Activated CD8-positive, alpha-beta memory T cell treated with anti-CD3 and anti-CD28 coated beads for 48 hours (primary cell): ENCODE data around the gene IGSF21.

Source experiments
- DNase-seq, 3 experiments: peaks; one replicate each; pipeline ENCODE4 v3.0.0-alpha.2; 2020; ENCODE audit warnings: low read depth in 2 of 3, low spot score in 2 of 3

The IGSF21 gene

DNA sequence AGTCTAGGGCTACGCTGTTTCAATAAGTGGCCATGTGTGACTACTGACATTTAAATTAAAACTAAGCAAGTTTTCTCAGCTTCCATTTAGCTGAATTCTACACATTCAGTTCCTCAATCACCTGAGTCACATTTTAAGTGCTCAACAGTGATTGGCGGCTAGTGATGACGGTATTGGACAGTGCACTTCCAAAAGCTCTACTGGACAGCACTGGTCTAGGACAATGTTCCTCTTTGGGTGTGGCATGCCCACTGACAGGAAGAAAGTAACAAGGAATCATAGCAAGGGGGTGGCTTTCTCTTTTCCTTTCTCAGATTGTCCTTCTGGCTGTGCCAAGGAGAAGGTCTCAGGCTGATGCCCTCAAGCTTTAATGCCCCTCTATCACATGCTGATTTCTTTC lies 11.7 kb downstream of the IGSF21 start:
- no peak for DNase-seq

DNA sequence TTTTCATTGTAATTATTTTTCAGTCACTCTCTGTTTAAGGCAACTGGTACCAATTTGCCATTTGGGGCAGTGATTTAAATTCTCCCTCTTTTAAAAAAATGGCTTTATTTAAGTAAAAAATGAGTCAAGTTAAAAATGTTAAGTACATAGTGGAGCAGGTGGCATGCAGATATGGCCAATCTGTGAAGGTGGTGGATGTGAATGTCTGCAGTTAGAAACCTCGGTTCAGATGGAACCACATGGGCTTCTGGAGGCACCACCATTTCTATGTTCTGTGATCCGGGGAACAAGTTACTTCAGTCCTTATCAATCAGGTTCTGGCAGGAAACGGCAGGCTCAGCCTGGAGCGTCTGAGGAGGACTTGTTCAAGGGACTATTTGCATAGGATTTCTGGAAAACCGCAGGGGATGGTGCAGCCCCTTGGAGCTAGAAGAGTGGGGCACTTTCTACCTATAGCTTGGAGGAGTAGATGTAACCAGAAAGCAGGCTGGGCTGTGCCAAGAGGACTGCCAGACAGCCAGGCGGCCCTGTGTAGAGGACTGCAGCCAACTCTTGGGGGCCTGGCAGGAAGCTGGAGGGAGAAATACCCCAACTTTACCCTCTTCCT lies 12.3 kb downstream of the IGSF21 start:
- DNase-seq: no peak

DNA sequence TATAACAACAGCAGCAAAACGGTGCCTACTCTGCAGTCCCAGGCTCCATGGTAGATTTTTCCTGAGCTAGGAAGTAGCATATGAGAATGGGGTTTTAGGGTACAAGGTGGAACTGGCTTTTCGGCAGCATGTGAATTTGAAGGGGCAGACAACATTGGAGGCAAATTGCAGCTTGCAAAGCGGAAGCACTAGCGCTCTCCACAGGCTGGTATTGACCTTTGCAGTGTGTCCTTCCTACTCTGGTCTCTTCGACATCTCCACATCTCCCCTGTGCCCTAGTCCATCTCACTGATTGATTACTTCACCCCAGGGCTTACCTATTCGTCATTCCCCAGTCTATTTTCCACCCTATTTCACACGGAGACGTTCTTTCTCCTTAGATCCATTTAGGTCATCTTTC lies 13.0 kb downstream of the IGSF21 start:
- DNase-seq: no peak

DNA sequence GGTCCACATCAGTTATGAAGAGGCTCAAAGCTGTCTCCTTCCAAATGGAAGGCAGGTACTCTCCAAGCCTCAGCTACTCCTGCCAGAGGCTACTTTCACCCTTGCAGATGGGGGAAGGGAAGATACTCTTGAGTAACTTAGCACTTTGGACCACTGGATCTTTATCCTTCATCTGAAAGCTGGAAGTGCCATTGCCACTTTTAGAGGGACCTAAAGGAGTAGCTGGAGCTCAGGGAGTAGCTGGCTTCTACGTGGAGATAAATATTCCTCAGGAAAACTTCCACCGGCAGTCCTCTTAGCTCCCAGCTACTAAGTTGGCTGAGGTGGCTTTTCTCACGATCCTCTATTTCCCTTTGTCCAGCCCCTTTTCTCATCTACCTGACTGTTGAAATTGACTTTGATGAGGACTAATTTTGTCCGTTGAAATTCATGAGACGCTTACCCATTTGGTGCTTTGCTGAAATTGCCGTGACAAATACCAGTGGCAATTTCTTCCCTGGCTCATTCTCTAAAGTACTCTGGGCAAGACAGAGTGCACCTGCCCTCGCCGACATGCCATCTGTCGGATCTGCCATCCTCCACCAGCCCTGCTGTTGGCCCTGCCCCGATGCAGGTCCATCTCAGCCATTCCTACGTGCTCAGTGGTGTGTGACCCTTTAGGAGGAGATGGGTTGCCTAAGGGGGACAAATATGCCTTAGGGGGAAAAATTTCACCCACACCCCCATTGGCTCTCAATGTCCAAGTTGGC lies 13.6 kb downstream of the IGSF21 start:
- DNase-seq: no peak

DNA sequence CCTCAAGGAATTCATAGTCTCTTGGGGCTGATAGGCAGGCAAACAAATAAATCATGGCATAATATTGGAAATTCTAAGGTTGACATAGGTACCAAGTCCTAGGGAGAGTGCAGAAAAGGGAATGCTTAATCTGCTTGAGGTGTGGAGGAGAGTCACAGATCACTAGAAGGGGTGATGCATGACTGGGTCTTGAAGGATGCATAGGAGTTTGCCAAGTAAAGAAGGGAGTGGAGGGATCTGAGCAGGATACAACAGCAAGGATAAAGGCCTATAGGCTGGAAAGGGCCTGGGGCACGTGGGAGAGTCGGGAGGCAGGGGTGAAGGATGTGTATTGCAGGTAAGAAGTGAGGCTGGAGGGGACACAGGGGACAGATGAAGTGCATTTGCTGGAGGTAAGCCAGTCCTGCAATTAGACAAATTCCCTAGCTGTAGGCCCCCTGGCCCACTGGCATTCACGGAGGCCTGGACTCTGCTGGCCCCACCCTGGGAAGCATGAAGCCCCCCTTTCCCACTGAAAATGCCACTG lies 15.9 kb downstream of the IGSF21 start:
- no peak for DNase-seq

DNA sequence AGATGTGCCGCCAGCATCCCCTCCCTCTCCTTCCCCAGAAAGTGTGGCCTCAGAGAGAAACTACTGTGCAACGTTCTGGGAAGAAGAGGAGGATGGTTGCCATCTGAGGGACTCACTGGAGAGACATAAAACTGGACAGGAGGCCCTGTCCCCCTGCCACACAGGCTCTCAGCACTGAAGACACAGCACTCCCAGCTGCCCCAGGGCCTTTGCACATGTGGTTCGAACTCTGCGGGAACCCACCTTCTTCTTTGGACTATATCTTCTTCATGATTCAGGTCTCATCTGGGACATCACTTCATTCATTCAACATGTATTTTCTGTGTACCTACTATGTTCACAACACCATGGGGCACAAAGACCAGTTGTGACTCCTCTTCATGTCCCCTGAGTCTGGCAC lies 17.4 kb downstream of the IGSF21 start:
- no peak for DNase-seq

DNA sequence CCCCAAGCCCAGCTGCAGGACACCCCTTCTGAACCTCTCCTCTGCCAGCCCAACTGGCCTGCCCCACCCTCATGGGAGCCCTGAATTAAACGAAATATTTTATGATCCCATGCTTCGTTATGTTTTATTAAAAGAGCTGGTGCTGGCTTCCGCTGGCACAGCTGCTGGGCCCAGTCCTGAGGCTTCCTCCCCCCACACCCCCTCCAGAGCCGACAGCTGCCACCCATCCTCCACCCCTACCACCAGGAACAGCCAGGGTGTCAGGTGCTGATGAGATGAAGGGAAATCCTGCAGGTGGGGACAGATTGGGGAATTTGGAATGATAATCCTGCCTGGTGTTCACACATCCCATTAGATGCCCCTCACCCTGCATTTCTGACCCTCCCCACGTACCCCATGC lies 19.0 kb downstream of the IGSF21 start:
- DNase-seq: no peak

DNA sequence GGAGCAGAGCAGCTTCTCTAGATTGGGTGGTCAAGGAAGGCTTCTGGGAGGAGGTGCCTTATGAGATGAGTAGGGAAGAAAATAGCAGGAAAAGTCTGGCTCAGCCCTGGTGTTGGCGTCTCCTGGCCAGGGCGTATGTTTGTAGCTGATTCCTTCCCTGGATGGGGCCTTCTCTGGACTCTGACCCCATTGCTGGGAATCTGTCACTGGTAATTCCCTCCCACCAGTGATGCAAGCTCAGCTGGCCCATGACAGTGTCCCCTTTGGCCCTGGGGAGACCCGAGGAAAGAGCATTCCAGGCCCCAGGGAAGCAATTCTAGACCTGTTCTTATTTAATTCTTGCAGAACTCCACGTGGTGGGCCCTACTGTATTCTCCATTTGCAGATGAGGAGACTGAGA lies 20.7 kb downstream of the IGSF21 start:
- no peak for DNase-seq

DNA sequence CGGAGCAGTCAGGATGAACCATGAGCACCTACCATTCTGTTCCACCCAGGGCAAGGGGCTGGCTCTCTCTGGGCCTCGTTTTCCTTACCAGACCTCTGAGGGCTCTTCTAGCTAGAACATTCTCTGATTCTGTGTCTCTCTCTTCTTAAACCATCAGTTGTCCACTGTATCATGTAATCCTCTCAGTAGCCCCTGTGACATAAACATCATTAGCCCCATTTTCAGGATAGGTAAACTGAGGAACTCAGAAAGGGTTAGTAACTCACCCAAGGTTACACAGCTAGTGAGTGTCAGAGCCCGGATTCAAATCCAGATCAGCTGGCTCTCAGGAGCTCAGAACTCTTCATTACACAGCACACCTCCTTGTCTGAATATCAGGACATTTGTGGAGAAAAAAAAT lies 22.8 kb downstream of the IGSF21 start:
- no peak for DNase-seq

DNA sequence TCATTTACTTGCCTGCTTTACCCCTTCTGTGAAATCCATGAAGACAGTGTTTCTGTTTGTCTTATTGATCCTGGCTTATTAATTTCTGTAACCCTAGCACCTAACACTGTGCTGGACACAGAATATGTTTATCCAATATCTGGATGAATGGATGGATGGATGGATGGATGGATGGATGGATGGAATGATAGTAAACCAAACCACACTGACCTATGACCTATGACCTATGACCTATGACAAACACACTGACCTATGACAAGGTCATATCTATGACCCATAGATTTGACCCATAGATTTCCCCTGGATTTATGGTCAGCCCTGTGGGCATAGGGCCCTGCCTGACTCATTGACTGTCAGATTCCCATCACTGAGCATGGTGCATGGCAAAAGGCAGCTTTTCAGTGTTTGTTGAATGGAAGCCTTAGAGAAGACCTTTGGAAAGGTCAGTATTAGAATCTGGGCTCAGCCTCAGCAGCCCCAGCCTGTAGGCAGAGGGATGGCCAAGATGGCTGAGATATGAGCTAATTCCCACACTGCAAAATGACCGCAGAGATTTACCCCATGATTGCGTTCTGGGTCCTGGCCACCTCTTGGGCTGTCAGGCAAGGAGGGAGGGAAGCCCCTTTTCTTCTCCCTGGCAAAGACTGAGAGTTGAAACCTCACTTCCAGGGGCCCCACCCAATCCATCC lies 24.6 kb downstream of the IGSF21 start:
- DNase-seq: no peak

DNA sequence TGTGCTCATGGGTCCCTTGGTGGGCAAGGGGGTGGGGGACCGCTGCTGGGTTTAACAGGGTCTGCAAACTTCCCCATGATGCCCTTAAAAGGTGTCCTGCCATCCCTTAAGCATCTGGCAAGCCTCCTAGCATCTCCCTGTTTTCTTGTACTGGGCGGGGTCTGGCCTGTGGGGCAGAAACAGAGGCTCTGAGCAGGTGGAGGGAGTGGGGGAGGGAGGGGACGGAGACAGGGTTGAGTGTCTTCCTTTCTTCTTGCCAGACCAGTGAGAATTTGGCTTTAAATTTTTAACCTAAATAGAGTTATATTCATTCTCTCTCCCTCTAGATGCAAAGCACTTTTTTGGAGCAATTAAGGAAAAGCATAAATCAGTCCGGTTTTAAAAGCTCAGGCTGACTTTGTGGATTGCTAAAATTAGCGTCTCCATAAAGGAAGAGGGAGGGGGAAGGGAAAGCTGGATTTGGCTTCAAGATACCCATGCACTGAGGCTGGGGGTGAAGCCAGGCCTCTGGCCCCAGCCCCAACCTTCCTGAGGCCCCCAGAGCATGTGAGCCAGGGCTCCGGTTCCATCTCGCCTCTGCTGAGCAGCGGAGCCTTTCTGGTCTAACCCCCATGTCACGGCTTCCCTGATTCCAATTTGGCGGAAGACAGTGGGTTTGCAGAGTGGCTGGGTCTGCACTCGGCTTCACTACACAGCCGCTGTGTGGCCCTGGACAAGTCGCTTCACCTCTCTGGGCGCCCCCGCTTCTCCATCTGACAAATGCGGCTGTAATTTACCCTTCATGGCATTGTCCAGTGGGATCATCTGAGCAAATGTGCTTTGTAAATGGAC lies 25.3 kb downstream of the IGSF21 start:
- DNase-seq: no peak

DNA sequence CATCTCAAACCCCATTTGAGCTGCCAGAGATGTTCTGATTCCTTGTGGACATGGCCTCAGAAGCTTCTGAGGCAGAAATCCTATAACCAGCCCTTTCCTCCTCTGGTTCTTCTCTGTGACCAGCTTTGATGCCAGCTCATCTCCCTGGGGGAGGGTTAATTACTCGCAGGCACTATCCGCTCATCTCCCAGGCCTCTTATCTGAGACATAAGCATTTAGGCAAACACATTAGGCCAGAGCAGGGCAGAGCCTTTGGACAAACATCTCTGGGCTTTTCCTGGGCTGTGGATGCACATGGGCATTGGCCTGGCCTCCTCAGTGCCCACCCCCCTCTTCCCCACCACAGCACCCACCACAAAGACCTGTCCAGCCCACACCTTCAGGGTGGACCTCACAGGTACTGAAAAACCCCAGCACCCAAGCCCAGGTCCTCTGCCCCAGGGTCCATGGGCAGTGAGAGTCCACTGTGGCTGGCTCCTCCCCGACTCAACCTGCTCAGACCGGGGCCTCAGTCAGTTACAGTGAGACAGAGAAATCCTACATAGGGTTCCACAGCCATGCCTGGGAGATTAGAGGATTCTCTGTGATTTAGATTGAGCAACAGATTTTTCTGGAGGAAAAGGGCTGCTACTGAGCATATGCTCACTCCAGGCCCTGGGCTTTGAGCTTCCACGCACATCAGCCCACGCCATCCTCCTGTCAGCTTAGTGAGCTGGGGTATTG lies 26.9 kb downstream of the IGSF21 start:
- DNase-seq: no peak

DNA sequence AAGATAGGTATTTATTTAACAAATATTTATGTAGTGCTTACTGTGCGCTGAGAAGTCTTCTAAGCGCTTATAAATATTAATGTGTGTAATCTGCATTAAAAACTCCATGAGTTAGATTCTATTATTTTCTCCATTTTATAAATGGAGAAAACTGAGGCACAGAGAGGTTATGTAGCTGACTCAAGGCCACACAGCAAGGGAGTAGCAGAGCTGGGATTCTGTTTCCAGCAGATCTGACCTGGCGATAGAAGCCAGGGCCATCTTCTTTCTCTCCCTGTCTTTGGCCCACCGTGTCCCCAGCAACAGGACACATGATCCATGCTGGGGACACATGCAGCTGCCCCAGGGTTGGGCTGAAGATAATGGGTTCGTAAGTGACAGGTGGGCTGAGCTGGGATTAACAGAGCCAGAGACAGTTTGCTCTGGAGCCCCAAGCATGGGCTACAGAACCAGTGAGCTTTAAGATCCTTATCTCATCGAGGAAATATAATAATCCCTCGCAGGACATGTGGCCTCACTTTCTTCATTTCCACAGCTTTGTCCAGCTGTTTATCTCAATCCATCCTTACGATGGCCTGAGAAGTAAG lies 30.3 kb downstream of the IGSF21 start:
- no peak for DNase-seq

DNA sequence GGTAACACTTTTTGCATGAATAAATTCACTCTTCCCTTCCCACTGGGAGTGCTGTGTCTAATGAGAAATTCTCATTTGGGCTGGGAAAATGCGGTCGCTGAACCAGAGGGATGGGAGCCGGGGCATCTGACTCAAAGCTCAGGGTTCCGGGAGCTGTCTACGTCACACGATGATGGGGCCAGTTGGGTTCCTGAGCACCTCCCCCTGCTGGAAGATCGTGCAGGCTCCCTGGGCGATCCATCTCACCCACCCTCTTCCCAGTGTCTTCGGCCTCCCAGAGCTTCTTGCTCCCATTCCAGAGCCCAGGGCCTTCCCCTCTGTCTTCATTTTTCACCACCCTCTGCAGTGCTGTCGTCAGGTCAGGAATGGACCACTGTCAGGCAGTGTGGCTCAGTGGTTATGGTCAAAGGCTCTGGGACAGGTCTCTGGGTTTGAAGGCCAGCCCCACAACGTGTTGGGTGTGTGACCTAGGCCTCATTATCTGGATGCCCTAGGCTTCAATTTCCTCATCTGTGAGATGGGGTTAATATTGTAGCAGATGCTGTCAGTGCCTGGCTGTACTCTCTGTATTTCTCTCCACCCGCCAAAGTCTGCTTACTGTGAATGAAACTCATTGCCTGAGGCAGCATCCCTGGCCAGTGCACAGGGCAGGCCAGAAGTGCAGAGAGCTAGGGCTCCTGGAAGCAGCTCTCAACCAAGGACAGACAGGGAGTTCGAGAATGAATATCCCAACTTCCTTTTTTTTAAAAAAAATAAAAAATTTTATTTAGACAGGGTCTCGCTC lies 31.8 kb downstream of the IGSF21 start:
- no peak for DNase-seq

DNA sequence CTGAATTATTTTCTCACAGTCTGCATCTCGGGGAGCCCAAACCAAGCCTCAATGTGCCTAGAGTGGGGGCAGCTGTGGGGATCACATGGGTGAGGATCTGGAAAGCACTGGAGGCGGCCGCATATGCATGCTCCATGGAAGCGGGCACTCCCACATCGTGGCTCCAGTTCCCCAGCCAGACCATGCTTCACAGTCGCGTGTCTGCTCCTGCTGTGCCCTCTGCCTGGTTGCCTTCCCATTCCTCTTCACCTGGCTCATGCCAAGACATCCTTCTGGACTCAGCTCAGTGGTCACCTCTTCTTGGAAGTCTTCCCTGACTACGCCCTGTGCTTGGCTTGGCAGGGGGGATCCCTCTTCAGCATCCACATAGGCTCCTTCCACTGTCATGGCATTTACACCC lies 32.8 kb downstream of the IGSF21 start:
- DNase-seq: no peak

DNA sequence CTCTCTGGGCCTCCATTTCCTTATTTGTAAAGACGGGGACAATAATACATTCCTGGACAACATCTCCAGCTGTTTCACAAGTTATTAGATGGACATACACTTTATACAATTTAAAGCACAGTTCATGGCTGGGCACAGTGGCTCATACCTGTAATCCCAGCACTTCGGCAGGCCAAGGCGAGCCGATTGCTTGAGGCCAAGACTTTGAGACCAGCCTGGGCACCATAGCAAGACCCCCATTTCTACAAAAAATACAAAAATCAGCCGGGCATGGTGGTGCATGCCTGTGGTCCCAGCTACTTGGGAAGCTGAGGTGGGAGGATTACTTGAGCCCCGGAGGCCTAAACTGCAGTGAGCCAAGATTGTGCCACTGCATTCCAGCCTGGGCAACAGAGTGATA lies 34.1 kb downstream of the IGSF21 start:
- no peak for DNase-seq

DNA sequence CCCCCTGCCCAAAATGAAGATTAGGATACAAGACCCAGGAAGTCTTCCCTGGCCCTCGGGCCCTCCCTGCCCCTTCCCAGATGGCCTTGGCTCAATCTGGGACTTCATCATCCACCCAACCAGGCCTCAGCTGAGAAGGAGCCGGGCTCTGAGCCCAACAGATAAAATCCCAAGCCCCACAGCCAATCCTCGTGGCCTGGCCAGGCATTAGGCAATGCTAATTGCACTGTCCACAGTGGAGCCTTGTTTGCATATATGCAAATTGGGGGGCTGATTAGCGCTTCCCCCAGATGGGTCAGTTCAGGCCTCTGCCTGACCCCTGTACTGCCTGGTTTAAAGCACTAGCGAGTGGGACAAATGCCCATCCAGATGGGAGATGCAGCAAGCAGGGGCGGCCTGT lies 34.9 kb downstream of the IGSF21 start:
- no peak for DNase-seq

DNA sequence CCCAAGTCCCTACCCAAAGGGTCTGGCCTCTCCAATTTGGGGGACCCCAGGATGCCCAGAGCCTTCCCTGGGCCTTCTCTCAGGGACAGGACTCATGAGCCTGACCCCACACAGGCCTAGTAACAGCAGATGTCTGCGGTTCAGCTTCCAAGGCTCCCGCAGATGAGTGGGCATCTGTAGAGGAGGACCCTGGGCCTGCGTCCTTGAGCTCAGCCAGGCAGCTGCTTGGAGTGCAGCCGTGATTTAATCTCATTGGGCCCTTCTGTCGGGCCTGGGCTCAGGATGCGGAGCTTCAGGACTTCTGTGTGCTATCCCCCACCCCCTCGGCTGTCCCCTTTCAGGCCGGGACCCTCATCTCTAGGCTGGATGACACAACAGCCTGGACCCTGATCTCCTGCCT lies 35.4 kb downstream of the IGSF21 start:
- DNase-seq: no peak

DNA sequence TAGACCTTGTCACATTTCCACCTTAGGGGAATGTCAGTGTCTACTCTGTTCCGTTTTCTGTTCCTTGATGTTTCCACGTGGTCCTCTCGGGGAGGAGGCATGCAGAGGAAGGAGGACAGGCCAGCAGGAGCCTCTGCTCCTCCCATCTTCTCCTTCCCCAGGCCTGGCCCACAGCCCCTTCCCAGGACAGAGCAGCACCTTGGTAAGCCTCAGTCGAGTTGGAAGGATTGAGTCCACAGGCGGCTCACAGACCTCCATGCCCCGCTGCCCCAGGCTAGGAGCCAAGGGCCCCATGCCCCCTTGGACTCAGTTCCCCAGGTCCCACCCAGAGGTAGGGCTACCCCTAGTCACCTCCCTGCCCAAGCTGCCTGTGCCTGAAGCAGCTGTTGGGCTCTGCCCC lies 36.5 kb downstream of the IGSF21 start:
- DNase-seq: no peak
